Keratinocyte (primary cell): ENCODE results near the gene ZCCHC10. TPM values are rescaled to one million over a fixed set of nuclear protein-coding genes. Genes with fewer than 3 reads are reported as not detected.

Experiments
- DNase-seq: peaks from one replicate; pipeline ENCODE4 v3.0.0-alpha.2; 2011; ENCODE audit warnings: low read depth, missing footprints, low spot score
- FAIRE-seq: peaks from 2 replicates; lab custom pipeline; 2011; peaks lifted over from hg19 to GRCh38; lab: Jason Lieb, UNC
- H2AFZ ChIP-seq: 2 replicates; pipeline ENCODE4 v1.6.0; 2012; ENCODE audit warnings: low read length, control low read depth, inconsistent platforms; ENCODE audit not compliant: control insufficient read depth
- H3K27ac ChIP-seq: 2 replicates; pipeline ENCODE4 v1.5.1; 2011; ENCODE audit warnings: low read length; ENCODE audit not compliant: control insufficient read depth, insufficient read depth
- H3K27me3 ChIP-seq: 3 replicates; pipeline ENCODE4 v1.6.0; 2011; ENCODE audit warnings: low read length; ENCODE audit not compliant: control insufficient read depth, insufficient read depth; ENCODE audit errors: extremely low read depth
- H3K36me3 ChIP-seq, 2 experiments: 2 replicates in 1 of 2; 3 replicates in 1 of 2; pipeline ENCODE4 v1.5.1; 2011; ENCODE audit warnings: low read length in 2 of 2, mild to moderate bottlenecking in 1 of 2; ENCODE audit not compliant: control insufficient read depth in 2 of 2, insufficient read depth in 2 of 2; ENCODE audit errors: extremely low read depth in 1 of 2
- H3K4me1 ChIP-seq: 3 replicates; pipeline ENCODE4 v1.5.1; 2011; ENCODE audit warnings: low read length; ENCODE audit not compliant: control insufficient read depth, insufficient read depth; ENCODE audit errors: extremely low read depth
- H3K4me2 ChIP-seq: 3 replicates; pipeline ENCODE4 v1.6.0; 2011; ENCODE audit warnings: low read depth, low read length; ENCODE audit not compliant: control insufficient read depth, insufficient read depth; ENCODE audit errors: extremely low read depth
- H3K4me3 ChIP-seq, 3 experiments: fragments of 200-600 bp in 1 of 3; sonication (generic) in 1 of 3; 2 replicates in 2 of 3; 3 replicates in 1 of 3; pipeline ENCODE4 v1.5.1; 2011 to 2016; ENCODE audit warnings: low read length in 3 of 3, mild to moderate bottlenecking in 3 of 3, control low read depth in 2 of 3, inconsistent platforms in 1 of 3, low read depth in 1 of 3, mixed read lengths in 1 of 3, mixed run types in 1 of 3, moderate library complexity in 1 of 3; ENCODE audit not compliant: control insufficient read depth in 2 of 3, insufficient read depth in 2 of 3; ENCODE audit errors: extremely low read depth in 1 of 3
- H3K79me2 ChIP-seq: 2 replicates; pipeline ENCODE4 v1.6.0; 2012; ENCODE audit warnings: low read length; ENCODE audit not compliant: control insufficient read depth, insufficient read depth
- H3K9ac ChIP-seq: 3 replicates; pipeline ENCODE4 v1.6.0; 2011; ENCODE audit warnings: low read length; ENCODE audit not compliant: control insufficient read depth, insufficient read depth; ENCODE audit errors: extremely low read depth
- H3K9me1 ChIP-seq: 3 replicates; pipeline ENCODE4 v1.6.0; 2011; ENCODE audit warnings: low read length; ENCODE audit not compliant: control insufficient read depth, insufficient read depth; ENCODE audit errors: extremely low read depth
- H3K9me3 ChIP-seq: 2 replicates; pipeline ENCODE4 v1.5.1; 2012; ENCODE audit warnings: low read depth, low read length; ENCODE audit not compliant: control insufficient read depth
- H4K20me1 ChIP-seq: 3 replicates; pipeline ENCODE4 v1.6.0; 2011; ENCODE audit warnings: low read length; ENCODE audit not compliant: control insufficient read depth, insufficient read depth; ENCODE audit errors: extremely low read depth
- CTCF ChIP-seq, 3 experiments: IDR thresholded peaks in 1 of 3; conservative IDR thresholded peaks in 1 of 3; optimal IDR thresholded peaks in 1 of 3; 2 replicates in 2 of 3; 3 replicates in 1 of 3; pipeline versions ENCODE3 to v1.5.1; 2011; ENCODE audit warnings: low read length in 3 of 3, mild to moderate bottlenecking in 3 of 3, moderate library complexity in 2 of 3, control low read depth in 1 of 3, inconsistent platforms in 1 of 3; ENCODE audit not compliant: insufficient read depth in 2 of 3; ENCODE audit errors: extremely low read depth in 1 of 3
- EZH2 ChIP-seq: IDR thresholded peaks from one replicate; pipeline ENCODE4 v1.6.1; 2012; ENCODE audit warnings: inconsistent platforms, mild to moderate bottlenecking, low read length, moderate library complexity
- dilution Hi-C: fragments of 300-500 bp; cut with MboI; formaldehyde crosslinking; loops from one replicate; pipeline ENCODE4 v1.7.0; 2020; ENCODE audit warnings: low sequenced_read_pairs; ENCODE audit not compliant: extremely low pct_ligation_motif_present
- polyA plus RNA-seq, 5 experiments: library from polyadenylated mRNA; depleted of rRNA in 3 of 5; stranded (reverse) in 3 of 5; stranded (forward) in 1 of 5; unstranded in 1 of 5; fragments of >200 nt; gene quantifications; 1 replicate in 1 of 5; 2 replicates in 3 of 5; 3 replicates in 1 of 5; pipeline versions ENCODE4 v1.2.1 to v1.2.3, GENCODE V29; 2011 to 2012; ENCODE audit warnings: missing spikeins in 2 of 5, low read depth in 1 of 5, low replicate concordance in 1 of 5

The ZCCHC10 gene
- polyA plus RNA-seq, 1 donor (not counting 4 experiments of a cell fraction or from before 2014, with no cell fraction given): 38.5 TPM

DNA sequence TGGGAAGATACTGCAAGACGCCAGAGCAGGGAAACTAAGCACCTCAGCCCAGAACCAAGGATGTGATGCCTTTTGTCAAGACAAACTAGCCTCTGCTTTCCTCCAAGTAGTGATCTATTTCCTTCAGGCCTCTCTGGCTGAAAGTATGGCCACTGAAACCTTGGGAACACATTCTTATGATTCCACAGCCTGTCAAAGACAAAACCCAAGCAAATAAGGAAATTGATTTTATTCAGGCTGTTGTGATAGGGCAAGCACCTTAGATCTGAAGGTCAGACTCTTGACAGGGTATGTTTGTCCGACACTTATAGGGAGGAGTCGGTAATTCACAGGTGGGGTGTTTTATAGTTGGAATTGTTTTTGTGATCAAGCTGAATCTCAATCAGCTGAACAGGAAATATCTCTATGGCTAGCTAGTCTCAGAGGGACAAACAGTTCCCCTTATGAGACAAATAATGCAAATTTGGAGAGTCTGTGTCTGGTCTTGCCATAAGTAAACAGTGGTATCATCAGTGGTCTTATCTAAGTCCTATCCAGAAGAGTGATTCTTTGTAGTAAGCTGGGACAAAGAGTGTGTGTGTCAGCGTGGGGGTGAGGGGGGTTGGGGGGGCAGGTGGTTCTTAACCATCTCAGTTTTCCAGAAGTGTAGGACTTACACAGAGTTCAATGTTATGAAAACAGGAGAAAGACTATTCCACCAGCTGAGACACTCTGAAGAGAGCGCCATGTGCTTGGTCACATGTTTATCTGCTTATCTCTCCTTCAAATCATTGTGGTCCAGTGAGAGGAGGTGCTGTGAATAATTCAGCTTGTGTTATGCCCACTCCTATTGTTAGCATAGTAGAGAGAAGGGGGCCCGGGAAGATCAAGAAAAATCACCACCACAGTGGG is 6.7 kb upstream of the ZCCHC10 start:
- H3K36me3 ChIP-seq: no peaks in the 10 kb centered on the region
- H3K9me1 ChIP-seq: no peaks in the 10 kb centered on the region
- H4K20me1 ChIP-seq: no peaks in the 10 kb centered on the region
- no peak overlapping the region for H3K4me2 ChIP-seq
- H3K27me3 ChIP-seq: no peaks in the 10 kb centered on the region
- H3K27ac ChIP-seq: no peak overlapping the region
- H3K9ac ChIP-seq: no peak overlapping the region
- H3K9me3 ChIP-seq: no peaks in the 10 kb centered on the region
- DNase-seq (no peak), FAIRE-seq (no peak)
- TF ChIP-seq EZH2 (no peak), CTCF (optimal IDR thresholded peaks at IDR 0.05 in 1 of 3, IDR thresholded peaks at IDR 0.05 in 1 of 3, conservative IDR thresholded peaks at IDR 0.05 in 1 of 3; ENCODE audit: extremely low read depth in 1 of 3, insufficient read depth in 2 of 3, low read length in 3 of 3) (no peak)
- H3K4me3 ChIP-seq: no peak overlapping the region
- H3K4me1 ChIP-seq: no peaks in the 10 kb centered on the region
- dilution Hi-C loops: no loop called here
- no peaks in the 10 kb centered on the region for H3K79me2 ChIP-seq
- H2AFZ ChIP-seq: no peak overlapping the region

- no peak overlapping the region for H3K9ac ChIP-seq
- DNase-seq (no peak), FAIRE-seq (no peak)
- no peaks in the 10 kb centered on the region for H3K9me1 ChIP-seq
- no peaks in the 10 kb centered on the region for H3K4me1 ChIP-seq
- TF ChIP-seq CTCF (optimal IDR thresholded peaks at IDR 0.05 in 1 of 3, IDR thresholded peaks at IDR 0.05 in 1 of 3, conservative IDR thresholded peaks at IDR 0.05 in 1 of 3; ENCODE audit: extremely low read depth in 1 of 3, insufficient read depth in 2 of 3, low read length in 3 of 3) (no peak), EZH2 (no peak)
- peaks cover 6% of the 10 kb centered on the region for H3K79me2 ChIP-seq
- H3K36me3 ChIP-seq: no peaks in the 10 kb centered on the region
- no peaks in the 10 kb centered on the region for H3K27me3 ChIP-seq
- no peak overlapping the region for H2AFZ ChIP-seq
- H3K4me2 ChIP-seq: no peak overlapping the region
- H3K4me3 ChIP-seq: no peak overlapping the region
- H4K20me1 ChIP-seq: no peaks in the 10 kb centered on the region
- no peaks in the 10 kb centered on the region for H3K9me3 ChIP-seq
- no peak overlapping the region for H3K27ac ChIP-seq
- dilution Hi-C loops: no loop called here
Measured at GRCh38 chr5:133030343-133031005, 4.1 kb upstream of the ZCCHC10 start.
